Hippocampal formation (tissue), 2 donors: Measurements from ENCODE around the gene COL18A1.
A peak's percentile ranks its signal among the peaks of the same experiment; 100 is the strongest.

Source experiments
- DNase-seq, 2 donors: peaks; one replicate each; lab custom pipeline; 2025; lab: John Stamatoyannopoulos, UW

COL18A1 gene

DNA sequence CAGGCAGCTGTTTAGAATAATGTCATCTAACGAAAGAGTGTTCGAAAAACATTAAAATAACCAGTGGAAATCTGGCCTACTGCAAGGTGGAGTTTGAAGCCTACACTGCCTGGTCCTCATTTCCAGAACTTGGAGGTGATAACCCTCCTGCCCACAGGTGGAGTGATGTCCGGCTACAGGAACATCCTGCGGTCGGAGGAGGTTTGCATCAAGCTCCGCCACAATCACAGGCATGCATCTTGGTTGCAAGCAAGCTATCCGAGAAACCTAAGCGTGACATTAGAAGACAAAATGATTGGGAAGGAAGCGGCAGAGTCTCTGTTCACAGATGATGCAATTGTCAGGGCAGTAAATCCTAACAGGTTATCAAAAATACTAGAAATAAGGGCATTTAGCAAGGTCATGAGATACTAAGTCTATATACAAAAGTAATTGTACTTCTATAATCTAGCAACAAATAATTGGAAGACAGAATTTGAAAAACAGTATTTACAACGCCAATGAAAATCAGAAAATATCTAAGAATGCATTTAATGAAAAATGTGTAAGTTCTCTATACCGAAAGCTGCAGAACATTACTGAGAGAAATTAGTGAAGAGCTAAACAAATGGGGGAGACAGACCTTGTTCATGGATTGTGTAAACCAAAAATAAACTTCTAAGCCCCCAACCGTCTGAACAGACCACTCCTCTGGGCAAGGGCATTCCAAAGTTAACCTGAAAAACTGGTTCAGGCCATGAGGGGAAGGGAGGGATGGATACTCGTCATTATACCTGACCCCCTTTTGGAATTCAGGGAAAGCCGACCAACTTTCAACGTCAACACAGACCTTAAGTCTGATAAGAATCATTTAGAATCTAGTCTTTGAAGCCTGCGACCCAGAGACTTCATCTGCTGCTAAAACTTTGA, 141.9 kb downstream of the COL18A1 start:
- DNase-seq: no peak

DNA sequence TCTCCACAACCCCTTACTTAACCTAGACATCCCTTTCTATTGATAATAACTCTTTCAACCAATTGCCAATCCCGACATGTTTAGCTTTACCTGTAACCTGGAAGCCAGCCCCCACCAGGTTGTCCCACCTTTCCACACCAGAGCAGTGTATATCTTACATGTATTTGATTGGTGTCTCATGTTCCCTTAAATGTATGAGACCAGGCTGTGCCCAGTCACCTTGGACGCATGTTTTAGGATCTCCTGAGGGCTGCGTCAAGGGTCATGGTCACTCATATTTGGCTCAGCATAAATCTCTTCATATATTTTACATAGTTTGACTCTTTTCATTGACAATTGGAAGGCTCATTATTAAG, 142.6 kb downstream of the COL18A1 start:
- DNase-seq: no peak

DNA sequence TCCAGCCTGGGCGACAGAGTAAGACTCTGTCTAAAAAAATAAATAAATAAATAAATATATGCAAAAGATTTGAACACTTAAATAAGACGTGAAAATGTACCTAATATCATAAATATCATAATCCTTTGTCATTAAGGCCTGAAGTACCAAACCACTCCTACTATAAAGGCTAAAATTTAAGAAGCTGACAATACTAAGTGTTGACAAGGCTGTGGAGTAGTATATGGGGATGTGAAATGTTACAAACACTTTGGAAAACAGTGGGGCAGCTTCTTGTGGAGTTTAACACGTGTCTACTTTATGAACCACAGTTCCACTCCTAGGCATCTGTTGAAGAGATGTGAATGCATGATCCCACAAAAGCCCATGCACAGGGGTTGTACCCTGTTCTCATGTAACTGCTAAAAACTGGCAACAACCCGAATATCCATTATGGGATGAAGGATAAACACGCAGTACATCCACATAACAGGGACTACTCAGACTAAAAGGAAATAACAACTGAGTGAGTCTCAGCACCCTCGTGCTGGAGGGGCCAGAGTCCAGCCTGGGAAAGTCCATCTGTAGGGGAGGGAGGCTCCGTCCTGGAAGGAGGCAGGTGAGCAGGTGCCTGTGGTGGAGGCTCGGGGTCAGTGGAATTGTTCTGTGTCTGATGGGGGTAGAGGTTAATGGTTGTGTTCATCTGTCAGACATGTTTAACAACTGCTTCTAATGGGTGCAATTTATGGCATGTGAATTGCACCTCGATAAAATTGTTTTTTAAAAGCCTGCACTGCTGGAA, 143.9 kb downstream of the COL18A1 start:
- DNase-seq: no peak

DNA sequence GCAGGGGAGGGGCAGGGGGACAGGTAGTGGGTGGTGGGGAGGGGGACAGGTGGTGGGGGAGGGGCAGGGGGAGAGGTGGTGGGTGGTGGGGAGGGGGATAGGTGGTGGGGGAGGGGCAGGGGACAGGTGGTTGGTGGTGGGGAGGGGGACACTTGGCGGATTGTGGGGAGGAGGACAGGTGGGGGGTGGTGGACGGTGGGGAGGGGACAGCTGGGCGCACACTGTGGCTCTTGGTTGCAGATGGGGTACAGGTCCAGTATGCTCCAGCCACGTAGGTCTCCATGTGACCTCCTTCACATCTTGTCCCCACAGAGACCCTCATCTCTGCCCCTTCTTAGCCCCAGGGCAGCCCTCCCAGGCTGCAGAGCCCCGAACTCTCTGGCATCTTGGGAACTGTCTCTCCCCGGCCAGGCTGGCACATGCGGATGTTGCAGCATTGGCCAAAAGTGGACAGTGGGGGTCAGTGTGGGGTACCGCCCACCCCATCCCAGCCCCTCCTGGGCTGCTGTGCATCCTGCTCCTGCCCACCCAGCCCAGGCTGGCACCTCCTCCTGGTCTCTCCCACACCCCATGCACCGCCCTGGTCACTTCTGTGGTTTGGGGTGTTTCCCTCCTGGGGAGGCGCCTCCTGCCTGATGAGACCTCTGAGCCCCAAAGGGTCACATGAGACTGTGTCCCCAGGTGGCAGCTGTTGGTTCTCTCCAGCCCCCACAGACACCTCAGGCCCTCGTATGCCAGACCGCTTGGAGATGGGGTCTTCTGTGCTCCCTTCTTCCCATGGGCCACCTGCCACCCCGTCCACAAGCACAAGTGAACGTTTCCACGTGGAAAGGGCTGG, 144.9 kb downstream of the COL18A1 start:
- DNase-seq: no peak

DNA sequence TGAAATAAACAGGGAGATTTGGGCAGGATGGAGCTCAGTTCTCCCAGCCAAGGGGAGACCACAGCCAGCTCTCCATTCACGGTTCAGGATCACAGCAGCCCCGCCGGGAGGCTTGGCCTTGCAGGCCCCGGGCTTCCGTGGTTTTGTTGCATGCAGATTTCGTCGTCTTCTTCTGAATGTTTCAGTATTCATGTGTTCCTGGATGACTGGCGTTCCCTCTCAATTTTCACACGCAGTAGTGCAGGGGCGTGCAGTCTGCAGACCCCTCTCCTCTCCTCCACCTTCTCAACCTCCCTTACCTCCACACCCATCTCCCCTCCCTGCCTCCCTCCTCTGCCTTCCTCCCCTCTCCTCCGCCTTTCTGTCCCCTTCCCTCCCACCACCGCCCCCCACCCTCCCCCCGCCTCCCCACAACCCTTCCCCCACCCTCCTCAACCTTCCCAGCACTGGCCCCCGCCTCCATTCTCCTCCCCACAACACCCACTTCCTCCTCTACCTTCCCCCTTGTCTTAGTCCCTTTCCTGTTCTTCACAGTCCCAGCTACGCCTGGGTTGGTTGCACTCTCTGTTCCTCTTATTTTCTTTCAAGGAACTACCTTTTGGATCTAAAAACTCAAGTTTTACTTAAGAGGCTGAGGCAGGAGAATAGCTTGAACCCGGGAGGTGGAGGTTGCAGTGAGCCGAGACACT, 145.7 kb downstream of the COL18A1 start:
- no peak for DNase-seq

DNA sequence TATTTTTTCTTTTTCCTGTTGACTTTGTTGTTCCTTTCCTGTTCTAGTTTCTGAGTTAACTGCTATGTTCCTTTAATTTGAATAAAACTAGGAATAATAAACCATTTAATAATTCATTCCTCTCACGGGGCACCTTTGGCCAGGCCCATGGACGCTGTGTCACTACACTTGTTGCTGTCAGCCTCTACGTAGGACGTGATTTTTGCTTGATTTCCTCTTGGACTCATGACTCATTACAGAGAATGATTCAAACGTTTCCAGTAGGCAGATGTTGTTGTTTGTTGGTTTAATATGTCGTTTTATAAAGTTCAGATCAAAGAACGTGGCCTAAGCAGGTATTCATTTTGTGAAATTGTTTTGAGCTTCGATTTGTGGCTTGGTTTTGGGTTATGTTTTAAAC, 146.4 kb downstream of the COL18A1 start:
- DNase-seq: no peak

DNA sequence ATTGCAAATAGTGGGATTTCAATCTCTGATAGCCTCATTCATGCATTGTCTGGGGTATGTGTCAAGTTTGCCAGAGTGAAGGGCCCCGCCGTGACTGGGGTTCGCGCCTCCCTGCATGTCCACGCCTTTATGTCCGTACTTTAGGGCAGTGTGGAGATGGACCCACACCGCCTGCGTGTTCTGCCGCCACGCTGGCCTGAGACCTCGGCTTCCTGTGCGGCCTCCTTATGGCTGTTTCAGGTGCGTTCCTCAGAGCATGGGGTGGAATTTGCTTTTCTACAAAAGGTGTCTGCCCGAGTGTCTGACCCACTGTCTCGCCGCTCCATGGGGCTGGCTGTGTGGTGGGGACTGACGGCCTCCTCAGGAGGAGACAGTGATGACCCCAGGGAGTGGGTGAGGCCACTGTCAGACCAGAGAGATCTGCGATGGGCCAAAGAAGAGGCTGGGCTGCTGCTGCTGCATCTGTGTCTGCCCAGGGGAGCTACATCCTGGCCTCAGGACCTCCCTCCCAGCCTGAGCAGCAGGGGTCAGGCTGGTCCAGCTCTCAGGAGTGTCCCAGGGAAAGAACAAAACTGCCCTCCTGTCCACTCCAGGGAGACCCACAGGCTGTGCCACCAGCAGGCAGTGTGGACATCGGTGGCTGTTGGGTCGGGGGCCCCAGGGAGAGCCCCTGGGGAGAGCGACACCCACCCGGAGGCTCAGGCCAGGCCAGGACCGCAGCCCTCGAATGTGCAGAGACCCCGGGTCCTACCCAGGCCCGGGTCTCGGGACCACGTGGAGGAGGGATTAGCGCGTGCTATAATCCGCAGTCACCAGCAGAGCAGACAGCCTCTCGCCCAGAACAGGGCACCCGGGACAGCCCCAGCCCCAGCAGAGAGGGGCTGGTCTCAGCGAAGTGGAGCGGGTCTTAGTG, 147.1 kb downstream of the COL18A1 start:
- no peak for DNase-seq

DNA sequence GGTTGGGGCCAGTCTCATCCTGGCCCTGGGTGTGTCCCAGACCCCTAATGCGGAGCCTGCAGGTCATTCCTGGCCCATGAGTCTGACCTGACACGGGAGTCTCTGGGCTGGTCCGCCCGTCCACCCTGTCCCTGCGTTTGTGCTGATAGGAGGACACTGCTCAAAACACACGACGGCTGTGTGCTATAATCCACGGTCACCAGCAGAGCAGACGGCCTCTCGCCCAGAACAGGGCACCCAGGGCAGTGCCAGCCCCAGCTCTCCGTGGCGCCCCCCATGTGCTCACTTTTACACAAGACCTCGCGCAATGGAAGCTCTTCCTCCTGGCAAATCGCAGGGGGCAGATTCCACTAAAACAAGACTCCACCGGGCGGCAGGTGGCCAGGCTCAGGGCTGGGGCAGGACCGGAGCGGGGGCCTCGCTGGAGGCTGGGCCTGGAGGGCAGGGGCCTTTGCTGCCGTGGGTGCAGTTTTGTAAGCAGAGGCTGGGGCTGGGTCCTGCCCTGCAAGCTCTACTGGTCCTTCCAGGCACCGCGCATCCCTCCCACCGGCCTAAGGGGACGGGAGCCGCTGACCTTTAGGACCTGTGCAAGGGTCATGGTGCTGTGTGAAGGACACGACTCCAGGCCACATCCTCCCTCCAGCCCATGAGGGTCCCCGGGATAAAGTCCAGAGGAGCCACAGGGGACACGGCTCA, 147.9 kb downstream of the COL18A1 start:
- no peak for DNase-seq

DNA sequence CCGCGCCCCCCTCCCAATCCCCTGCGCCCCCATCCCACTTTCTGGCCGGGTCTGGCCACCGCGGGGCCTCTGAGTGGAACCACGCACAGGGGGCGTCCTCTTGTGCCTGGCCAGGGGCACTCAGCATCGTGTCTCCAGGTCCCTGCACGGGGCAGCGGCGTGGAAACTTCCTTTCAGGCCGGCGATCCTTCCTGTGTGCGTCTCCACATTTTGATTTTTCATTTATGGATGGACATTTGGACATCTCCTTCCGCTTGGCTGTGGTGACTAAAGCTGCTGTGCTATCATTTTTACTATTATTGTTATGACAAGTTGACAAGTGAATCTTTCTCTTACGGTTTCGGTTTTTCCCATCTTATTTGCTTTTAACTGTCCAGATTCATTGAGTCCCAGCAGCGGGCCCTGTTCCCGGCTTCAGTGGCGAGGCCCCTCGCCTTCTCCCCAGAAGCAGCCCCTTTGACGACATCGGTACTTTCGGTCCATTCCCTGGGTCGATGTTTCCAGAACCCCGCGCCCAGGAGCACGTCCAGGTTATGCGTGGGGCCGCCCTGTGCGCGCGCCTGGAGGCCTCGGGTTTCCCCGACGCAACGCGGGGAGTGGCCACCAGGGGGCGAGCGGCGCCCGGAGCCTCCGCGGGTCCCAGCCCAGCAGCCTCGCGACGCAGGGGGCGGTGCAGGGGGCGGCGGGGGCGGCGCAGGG, 149.7 kb downstream of the COL18A1 start:
- peak; percentile 23 to 73 for DNase-seq

DNA sequence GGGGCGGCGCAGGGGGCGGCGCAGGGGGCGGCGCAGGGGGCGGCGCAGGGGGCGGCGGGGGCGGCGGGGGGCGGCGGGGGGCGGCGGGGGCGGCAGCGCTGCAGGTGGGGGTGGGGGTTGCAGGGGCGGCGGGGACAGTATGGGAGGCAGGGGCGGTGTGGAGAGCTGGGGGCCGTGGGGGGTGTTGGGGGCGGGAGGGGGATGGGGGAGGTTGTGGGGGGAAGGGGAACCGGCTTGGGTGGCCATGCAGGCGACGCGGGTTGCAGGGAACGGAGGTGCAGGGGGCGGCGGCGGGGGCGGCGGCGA, 150.2 kb downstream of the COL18A1 start:
- no peak for DNase-seq

DNA sequence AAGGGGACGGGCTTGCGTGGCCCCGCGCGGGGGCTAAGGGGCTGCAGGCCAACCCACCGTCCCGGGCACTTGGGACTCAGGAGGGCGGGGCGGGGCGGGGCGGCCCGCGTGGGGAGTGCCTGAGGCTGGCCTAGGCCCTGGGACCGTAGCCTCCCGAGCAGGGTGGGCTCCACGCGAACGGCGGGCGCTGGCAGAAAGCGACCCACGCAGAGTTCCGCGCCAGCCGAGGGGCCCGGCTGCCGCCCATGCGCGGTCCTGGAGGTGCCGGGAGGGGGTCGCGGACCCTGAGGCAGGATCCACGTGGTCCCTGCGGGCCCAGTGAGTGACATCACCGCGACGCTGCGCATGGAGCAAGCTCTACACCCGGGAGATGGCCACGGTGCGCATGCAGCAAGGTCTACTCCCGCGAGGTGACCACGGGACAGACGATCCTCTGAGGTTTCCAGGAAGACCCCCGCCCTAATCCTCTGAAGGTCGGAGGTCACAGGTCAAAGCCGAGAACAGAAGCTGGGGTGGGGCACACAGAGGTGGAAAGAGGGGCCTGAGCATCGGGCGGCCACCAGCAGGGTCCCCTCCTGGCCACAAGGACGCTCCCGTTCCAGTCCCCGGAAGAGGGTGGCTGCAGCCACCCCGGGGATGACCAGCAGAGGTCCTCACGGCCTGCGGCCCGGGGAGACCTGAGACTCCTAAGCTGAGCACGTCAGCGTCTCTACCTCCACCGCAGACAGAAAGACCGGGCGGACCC, 150.8 kb downstream of the COL18A1 start:
- DNase-seq: peak; percentile 26 to 68

DNA sequence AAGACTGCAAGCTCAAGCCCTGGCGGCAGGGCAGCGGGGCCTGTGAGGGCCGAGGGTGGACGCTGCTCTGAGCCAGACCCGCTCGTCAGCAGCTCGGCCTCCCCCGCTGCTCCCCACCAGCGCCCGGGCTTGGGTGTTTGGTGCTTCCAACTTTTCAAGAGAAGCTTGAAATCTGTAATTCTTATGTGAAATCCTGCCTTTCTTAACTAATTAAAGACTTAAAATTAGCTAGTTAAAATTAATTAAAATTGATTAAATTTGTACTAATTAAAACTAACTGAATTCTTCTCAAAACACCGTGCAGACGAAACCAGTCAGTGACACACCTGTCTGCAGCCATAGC, 151.3 kb downstream of the COL18A1 start:
- DNase-seq: no peak

DNA sequence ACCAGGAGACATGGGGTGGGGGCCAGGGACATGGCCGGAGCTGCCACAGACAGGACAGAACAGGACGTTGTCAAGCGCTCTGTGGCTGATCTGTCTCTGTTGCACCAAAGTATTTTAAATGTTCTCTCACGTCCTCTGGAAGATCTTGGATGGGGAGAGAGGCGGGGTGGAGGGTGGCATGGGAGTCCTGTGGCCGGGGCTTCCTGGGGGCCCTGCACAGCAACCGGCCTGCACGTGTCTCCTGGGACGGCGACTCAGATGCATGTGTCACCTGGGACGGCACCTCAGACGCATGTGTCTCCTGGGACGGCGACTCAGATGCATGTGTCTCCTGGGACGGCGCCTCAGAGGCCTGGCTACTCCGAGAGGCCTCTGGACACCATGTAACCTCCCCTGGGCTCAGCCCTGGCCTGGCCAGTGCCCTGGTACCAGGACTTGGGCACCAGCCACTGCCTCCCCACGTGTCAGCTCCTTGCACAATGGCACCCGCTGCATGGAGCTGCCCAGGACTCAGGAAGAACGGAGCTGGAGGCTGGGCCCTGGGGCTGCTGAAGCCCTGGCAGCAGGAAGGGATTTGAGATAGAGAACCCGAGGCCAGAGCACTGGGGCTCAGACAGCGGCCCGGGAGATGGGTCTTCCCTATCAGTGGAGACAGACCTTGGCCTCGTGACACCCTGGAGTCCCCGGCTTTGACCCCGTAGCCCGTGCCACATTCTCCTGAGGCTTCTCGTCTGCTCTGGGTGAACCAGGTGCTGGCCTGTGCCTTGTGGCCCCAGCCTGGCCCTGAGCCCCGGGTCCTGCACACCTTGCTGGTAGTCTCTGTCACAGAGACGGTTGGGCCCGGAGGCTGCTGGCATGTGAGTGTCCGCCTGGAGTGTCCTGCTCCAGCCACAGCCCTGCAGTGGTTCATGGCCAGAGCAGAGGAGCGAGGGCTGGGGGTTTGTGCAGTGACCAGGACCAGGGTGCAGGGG, 152.0 kb downstream of the COL18A1 start:
- DNase-seq: peak in 1 of 2 donors; percentile 21

DNA sequence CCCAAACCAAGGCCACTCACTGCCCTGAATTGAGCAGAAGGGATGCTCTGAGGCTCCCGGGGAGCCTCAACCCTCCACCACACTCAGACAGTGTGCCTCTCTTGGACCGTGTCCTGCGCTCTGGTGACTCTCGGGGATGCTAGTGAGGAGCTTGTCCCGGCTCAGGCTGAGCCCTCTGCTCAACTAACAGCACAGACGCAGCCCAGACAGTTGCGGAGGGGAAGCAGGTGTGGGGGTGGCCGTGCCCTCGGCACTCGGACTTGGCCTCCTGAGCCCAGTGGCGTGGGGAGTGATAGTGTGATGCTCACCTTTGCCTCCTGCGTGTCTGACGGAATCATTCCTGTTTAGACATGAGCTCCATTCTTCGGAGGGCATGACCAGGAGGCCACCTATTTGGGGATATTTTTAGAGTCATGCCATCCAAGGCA, 152.7 kb downstream of the COL18A1 start:
- DNase-seq: no peak

DNA sequence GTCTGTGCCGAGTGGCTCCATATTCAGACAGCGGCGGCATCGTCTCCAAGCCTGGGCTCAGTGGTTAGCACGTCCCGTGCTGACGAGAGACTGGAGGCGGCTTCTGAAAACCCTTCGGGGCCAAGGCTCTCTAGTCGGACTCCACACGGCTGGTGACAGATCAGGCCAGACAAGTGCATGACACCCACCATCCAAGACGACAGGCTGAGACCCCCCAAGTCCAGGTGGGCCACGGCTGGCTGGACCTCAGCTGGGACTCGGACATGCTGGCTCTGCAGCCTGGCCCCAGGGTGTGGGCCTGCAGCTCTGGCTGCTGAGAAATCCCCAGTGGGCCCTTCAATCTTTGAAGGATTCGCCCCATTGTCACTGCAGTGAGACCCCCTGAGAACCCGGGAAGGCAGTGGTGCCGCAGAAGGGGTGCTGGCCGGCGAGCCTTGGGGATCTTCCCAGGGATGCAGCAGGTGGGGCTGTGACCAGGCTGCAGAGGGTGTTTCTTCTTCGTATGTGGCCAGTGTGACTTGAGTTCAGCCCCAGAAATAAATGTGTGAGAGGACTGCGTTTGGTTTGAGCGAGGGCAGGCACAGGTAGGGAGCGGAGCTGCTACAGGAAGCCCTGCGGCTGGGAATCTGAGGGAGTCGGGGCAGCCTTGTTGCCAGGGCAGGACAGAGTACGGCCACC, 153.2 kb downstream of the COL18A1 start:
- no peak for DNase-seq

DNA sequence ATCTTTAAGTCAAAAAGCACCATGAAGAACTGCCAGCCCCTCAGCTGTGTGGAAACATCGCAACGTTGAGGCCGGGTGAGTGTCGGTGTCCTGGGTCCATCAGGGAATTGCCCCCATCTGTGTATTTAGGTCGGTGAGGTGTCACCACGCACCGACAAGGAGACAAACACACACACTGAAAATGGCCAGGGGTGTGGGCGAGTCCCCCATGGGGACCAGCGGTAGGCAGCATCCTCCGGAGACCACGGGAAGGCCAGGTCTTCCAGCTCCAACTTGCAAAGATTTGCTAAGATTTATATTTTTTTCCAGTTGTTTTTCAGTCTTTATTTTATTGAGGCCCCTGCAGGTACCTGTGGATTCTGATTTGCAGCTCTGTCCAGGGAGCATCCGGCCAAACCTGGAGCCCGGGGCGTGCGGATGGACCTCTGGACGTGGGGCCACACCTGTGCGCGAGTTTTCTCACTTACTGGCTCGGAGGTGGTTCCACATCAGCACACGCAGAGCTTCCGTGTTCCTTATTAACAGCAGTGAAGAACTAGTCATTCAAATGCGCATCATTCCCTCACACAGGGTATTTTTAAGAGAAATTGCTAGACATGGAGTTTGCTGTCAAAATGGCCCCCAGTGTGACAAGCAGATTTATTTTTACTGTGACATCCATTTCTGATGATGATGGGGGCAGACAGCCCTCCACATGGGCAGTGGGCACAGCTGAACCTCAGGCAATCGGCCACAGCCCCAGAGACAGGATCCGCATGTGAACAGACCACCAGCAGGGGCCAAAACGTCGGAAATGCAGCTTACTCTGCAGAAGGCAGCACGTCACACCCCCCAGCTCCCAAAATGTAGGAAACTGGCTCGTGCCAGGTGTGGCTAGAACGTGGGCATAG, 154.5 kb downstream of the COL18A1 start:
- DNase-seq: no peak
